HepG2 (cell line): ENCODE measurements around the gene FKBP9. TPM values are rescaled to one million over a fixed set of nuclear protein-coding genes. Genes with fewer than 3 reads are reported as not detected.

Source experiments
- CERS6 ChIP-seq: sonication (generic); formaldehyde crosslinking; IDR thresholded peaks from 2 replicates; pipeline ENCODE4 v1.5.0; 2020; ENCODE audit warnings: missing genetic modification reagents
- NFKBIZ ChIP-seq: IDR thresholded peaks from 2 replicates; pipeline ENCODE4 v1.6.1; 2018; ENCODE audit warnings: missing genetic modification reagents, missing compliant biosample characterization
- NR2F1 ChIP-seq, 2 experiments: fragments of 450-650 bp in 1 of 2; formaldehyde crosslinking in 1 of 2; IDR thresholded peaks; 2 replicates each; pipeline versions ENCODE4 v1.5.0 to v1.6.1; 2016 to 2020; ENCODE audit warnings: mild to moderate bottlenecking in 1 of 2, missing compliant biosample characterization in 1 of 2, missing genetic modification reagents in 1 of 2, moderate library complexity in 1 of 2
- PHF20 ChIP-seq: sonication (generic); formaldehyde crosslinking; IDR thresholded peaks from 2 replicates; pipeline ENCODE4 v1.5.0; 2020; ENCODE audit warnings: mild to moderate bottlenecking, missing genetic modification reagents
- RAD51 ChIP-seq: fragments of 450-650 bp; IDR thresholded peaks from 2 replicates; pipeline ENCODE4 v1.6.1; 2016; ENCODE audit warnings: borderline replicate concordance
- STAG1 ChIP-seq: sonication (generic); formaldehyde crosslinking; IDR thresholded peaks from 2 replicates; pipeline ENCODE4 v1.4.0; 2020; ENCODE audit warnings: missing genetic modification reagents
- TOE1 ChIP-seq: sonication (generic); formaldehyde crosslinking; IDR thresholded peaks from 2 replicates; pipeline ENCODE4 v1.4.0; 2020; ENCODE audit warnings: mild to moderate bottlenecking, missing genetic modification reagents
- ZNF101 ChIP-seq: sonication (generic); formaldehyde crosslinking; IDR thresholded peaks from 2 replicates; pipeline ENCODE4 v1.4.0; 2020; ENCODE audit warnings: mild to moderate bottlenecking, low read depth, missing genetic modification reagents, borderline replicate concordance
- ZNF280D ChIP-seq: sonication (generic); formaldehyde crosslinking; IDR thresholded peaks from 2 replicates; pipeline ENCODE4 v1.5.1; 2020; ENCODE audit warnings: mild to moderate bottlenecking, missing genetic modification reagents
- ZNF572 ChIP-seq: sonication (generic); formaldehyde crosslinking; IDR thresholded peaks from 2 replicates; pipeline ENCODE4 v1.5.1; 2020; ENCODE audit warnings: mild to moderate bottlenecking, missing genetic modification reagents
- ZNF703 ChIP-seq: sonication (generic); formaldehyde crosslinking; IDR thresholded peaks from 2 replicates; pipeline ENCODE4 v1.5.1; 2020; ENCODE audit warnings: missing genetic modification reagents, mild to moderate bottlenecking, moderate library complexity, borderline replicate concordance
- ZNF790 ChIP-seq: sonication (generic); formaldehyde crosslinking; IDR thresholded peaks from 2 replicates; pipeline ENCODE4 v1.8.0; 2022; ENCODE audit warnings: missing genetic modification reagents, mild to moderate bottlenecking, borderline replicate concordance
- polyA plus RNA-seq, 8 experiments: library from polyadenylated mRNA; depleted of rRNA in 3 of 8; stranded (reverse) in 7 of 8; unstranded in 1 of 8; fragments of >200 nt; fragmentation: Illumina TruSeq in 4 of 8; extraction: Trizol in 4 of 8; gene quantifications; 2 replicates each; pipeline versions ENCODE4 v1.2.1 to v1.2.3, GENCODE V29; 2011 to 2016; ENCODE audit warnings: low read depth in 4 of 8, missing spikeins in 1 of 8, mixed read lengths in 1 of 8; ENCODE audit not compliant: insufficient read depth in 1 of 8
- total RNA-seq, 5 experiments: library from RNA; depleted of rRNA; stranded (reverse); fragments of >200 nt; fragmentation: Illumina TruSeq; extraction: Trizol; gene quantifications; 2 replicates each; pipeline ENCODE4 v1.2.3, GENCODE V29; 2016; ENCODE audit warnings: low read depth in 1 of 5
- TF ChIP-seq, protein P1 (sequence below): IDR thresholded peaks from 2 replicates; pipeline ENCODE4 v1.6.1; 2012; ENCODE audit warnings: low read depth, low read length, improper control_type of control experiment
- TF ChIP-seq, protein P2 (sequence below): sonication (generic); formaldehyde crosslinking; IDR thresholded peaks from 2 replicates; pipeline ENCODE4 v1.5.1; 2020; ENCODE audit warnings: missing genetic modification reagents, mild to moderate bottlenecking, borderline replicate concordance
- TF ChIP-seq, protein P3 (sequence below): sonication (generic); formaldehyde crosslinking; IDR thresholded peaks from 2 replicates; pipeline ENCODE4 v1.8.0; 2022; ENCODE audit warnings: mild to moderate bottlenecking, missing genetic modification reagents

The FKBP9 gene
- total and polyA plus RNA-seq, 2 of the 13 experiments (the other 11 are each of a cell fraction or from before 2014, with no cell fraction given) = 34.0 to 41.5 TPM

- no peak for TF ChIP-seq ZNF280D (CRISPR knock-in tag)
- no peak for TF ChIP-seq ZNF790 (CRISPR knock-in tag)
- no peak for TF ChIP-seq CERS6 (CRISPR knock-in tag)
- TF ChIP-seq, protein P1, sequence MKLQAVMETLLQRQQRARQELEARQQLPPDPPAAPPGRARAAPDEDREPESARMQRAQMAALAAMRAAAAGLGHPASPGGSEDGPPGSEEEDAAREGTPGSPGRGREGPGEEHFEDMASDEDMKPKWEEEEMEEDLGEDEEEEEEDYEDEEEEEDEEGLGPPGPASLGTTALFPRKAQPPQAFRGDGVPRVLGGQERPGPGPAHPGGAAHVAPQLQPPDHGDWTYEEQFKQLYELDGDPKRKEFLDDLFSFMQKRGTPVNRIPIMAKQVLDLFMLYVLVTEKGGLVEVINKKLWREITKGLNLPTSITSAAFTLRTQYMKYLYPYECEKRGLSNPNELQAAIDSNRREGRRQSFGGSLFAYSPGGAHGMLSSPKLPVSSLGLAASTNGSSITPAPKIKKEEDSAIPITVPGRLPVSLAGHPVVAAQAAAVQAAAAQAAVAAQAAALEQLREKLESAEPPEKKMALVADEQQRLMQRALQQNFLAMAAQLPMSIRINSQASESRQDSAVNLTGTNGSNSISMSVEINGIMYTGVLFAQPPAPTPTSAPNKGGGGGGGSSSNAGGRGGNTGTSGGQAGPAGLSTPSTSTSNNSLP = 0 out of 2 replicates have a peak, but pooled peaks have one; percentile 30
- no peak for TF ChIP-seq TOE1 (CRISPR knock-in tag)
- peak; percentile 58 for TF ChIP-seq STAG1 (CRISPR knock-in tag)
- no peak for TF ChIP-seq ZNF572 (CRISPR knock-in tag)
- TF ChIP-seq, protein P2, sequence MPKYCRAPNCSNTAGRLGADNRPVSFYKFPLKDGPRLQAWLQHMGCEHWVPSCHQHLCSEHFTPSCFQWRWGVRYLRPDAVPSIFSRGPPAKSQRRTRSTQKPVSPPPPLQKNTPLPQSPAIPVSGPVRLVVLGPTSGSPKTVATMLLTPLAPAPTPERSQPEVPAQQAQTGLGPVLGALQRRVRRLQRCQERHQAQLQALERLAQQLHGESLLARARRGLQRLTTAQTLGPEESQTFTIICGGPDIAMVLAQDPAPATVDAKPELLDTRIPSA = no peak
- TF ChIP-seq NFKBIZ (CRISPR knock-in tag) = no peak
- no peak for TF ChIP-seq ZNF101 (CRISPR knock-in tag)
- TF ChIP-seq ZNF703 (CRISPR knock-in tag) = no peak
- TF ChIP-seq, protein P3, sequence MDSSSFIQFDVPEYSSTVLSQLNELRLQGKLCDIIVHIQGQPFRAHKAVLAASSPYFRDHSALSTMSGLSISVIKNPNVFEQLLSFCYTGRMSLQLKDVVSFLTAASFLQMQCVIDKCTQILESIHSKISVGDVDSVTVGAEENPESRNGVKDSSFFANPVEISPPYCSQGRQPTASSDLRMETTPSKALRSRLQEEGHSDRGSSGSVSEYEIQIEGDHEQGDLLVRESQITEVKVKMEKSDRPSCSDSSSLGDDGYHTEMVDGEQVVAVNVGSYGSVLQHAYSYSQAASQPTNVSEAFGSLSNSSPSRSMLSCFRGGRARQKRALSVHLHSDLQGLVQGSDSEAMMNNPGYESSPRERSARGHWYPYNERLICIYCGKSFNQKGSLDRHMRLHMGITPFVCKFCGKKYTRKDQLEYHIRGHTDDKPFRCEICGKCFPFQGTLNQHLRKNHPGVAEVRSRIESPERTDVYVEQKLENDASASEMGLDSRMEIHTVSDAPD = no peak
- no peak for TF ChIP-seq RAD51
- no peak for TF ChIP-seq PHF20 (CRISPR knock-in tag)
- no peak for TF ChIP-seq NR2F1 (CRISPR knock-in tag; IDR thresholded peaks at IDR 0.05)
Measured at GRCh38 chr7:33050535-33051318, 93.5 kb downstream of the FKBP9 start (continued).
